Measurements from ENCODE around the gene BAAT.

The BAAT gene

DNA sequence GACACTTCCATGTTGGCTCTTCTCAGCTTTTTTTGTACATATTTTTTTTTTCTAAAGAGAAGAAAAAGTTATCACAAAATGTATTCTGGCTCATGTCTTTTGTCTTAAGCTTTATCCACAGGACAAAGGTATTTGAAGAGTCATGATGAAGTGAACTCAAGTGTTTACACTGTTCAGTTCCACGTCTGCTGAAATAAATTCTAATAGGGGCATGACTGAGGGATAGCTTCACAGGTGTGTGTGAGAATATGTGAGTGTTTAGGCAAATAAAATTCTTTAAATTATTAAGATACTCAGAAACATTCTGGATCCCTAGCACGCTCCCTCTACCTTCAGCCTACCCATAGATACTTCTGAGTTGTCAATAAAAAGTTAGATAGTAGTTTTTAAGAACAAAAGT, 59.8 kb downstream of the BAAT start:
- no peak for DNase-seq (ENCODE audit: extremely low read depth, insufficient read length)
- no peaks in the 10 kb centered on the region for H3K27me3 ChIP-seq (replicated peaks; ENCODE audit: control insufficient read depth, insufficient read depth, low read length)
- no peaks in the 10 kb centered on the region for H3K36me3 ChIP-seq (ENCODE audit: control insufficient read depth, insufficient read depth, low read length)
- TF ChIP-seq, protein P1, sequence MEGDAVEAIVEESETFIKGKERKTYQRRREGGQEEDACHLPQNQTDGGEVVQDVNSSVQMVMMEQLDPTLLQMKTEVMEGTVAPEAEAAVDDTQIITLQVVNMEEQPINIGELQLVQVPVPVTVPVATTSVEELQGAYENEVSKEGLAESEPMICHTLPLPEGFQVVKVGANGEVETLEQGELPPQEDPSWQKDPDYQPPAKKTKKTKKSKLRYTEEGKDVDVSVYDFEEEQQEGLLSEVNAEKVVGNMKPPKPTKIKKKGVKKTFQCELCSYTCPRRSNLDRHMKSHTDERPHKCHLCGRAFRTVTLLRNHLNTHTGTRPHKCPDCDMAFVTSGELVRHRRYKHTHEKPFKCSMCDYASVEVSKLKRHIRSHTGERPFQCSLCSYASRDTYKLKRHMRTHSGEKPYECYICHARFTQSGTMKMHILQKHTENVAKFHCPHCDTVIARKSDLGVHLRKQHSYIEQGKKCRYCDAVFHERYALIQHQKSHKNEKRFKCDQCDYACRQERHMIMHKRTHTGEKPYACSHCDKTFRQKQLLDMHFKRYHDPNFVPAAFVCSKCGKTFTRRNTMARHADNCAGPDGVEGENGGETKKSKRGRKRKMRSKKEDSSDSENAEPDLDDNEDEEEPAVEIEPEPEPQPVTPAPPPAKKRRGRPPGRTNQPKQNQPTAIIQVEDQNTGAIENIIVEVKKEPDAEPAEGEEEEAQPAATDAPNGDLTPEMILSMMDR (IDR thresholded peaks at IDR 0.05; ENCODE audit: insufficient read depth, low read length, poor library complexity, severe bottlenecking), result no peak
- no peak overlapping the region for H3K4me3 ChIP-seq (replicated peaks; ENCODE audit: low read depth, low read length)

GRCh38 chr9:101324245-101324804, 60.5 kb downstream of the BAAT start:
- TF ChIP-seq, protein P1 (IDR thresholded peaks at IDR 0.05; ENCODE audit: insufficient read depth, low read length, poor library complexity, severe bottlenecking), result no peak
- Histone ChIP-seq H3K4me3 (replicated peaks; ENCODE audit: low read depth, low read length) (no peak overlapping the region), H3K36me3 (ENCODE audit: control insufficient read depth, insufficient read depth, low read length) (no peaks in the 10 kb centered on the region), H3K27me3 (replicated peaks; ENCODE audit: control insufficient read depth, insufficient read depth, low read length) (no peaks in the 10 kb centered on the region)
- no peak for DNase-seq (ENCODE audit: extremely low read depth, insufficient read length)

GRCh38 chr9:101323129-101323528, 61.7 kb downstream of the BAAT start:
- H3K36me3 ChIP-seq (ENCODE audit: control insufficient read depth, insufficient read depth, low read length), result no peaks in the 10 kb centered on the region
- TF ChIP-seq, protein P1 (IDR thresholded peaks at IDR 0.05; ENCODE audit: insufficient read depth, low read length, poor library complexity, severe bottlenecking), result no peak
- DNase-seq (ENCODE audit: extremely low read depth, insufficient read length), result no peak
- no peaks in the 10 kb centered on the region for H3K27me3 ChIP-seq (replicated peaks; ENCODE audit: control insufficient read depth, insufficient read depth, low read length)
- H3K4me3 ChIP-seq (replicated peaks; ENCODE audit: low read depth, low read length), result no peak overlapping the region

GRCh38 chr9:101317735-101318134, 67.1 kb downstream of the BAAT start:
- H3K27me3 ChIP-seq (replicated peaks; ENCODE audit: control insufficient read depth, insufficient read depth, low read length), result no peaks in the 10 kb centered on the region
- H3K4me3 ChIP-seq (replicated peaks; ENCODE audit: low read depth, low read length), result no peak overlapping the region
- no peaks in the 10 kb centered on the region for H3K36me3 ChIP-seq (ENCODE audit: control insufficient read depth, insufficient read depth, low read length)
- no peak for DNase-seq (ENCODE audit: extremely low read depth, insufficient read length)
- TF ChIP-seq, protein P1 (IDR thresholded peaks at IDR 0.05; ENCODE audit: insufficient read depth, low read length, poor library complexity, severe bottlenecking), result no peak

GRCh38 chr9:101315112-101315450, 69.7 kb downstream of the BAAT start:
- no peak for DNase-seq (ENCODE audit: extremely low read depth, insufficient read length)
- no peaks in the 10 kb centered on the region for H3K27me3 ChIP-seq (replicated peaks; ENCODE audit: control insufficient read depth, insufficient read depth, low read length)
- no peaks in the 10 kb centered on the region for H3K36me3 ChIP-seq (ENCODE audit: control insufficient read depth, insufficient read depth, low read length)
- no peak overlapping the region for H3K4me3 ChIP-seq (replicated peaks; ENCODE audit: low read depth, low read length)
- TF ChIP-seq, protein P1 (IDR thresholded peaks at IDR 0.05; ENCODE audit: insufficient read depth, low read length, poor library complexity, severe bottlenecking), result no peak

GRCh38 chr9:101312661-101313060, 72.1 kb downstream of the BAAT start:
- DNase-seq (ENCODE audit: extremely low read depth, insufficient read length), result no peak
- no peaks in the 10 kb centered on the region for H3K36me3 ChIP-seq (ENCODE audit: control insufficient read depth, insufficient read depth, low read length)
- no peak overlapping the region for H3K4me3 ChIP-seq (replicated peaks; ENCODE audit: low read depth, low read length)
- TF ChIP-seq, protein P1 (IDR thresholded peaks at IDR 0.05; ENCODE audit: insufficient read depth, low read length, poor library complexity, severe bottlenecking), result no peak
- no peaks in the 10 kb centered on the region for H3K27me3 ChIP-seq (replicated peaks; ENCODE audit: control insufficient read depth, insufficient read depth, low read length)
